HepG2 (cell line): Measurements from ENCODE around the gene TMEM214. TPM values are rescaled to one million over a fixed set of nuclear protein-coding genes. Genes with fewer than 3 reads are reported as not detected.

Experiments
- ATAC-seq: fragments of 200-7000 bp; cut with Tn5 transposase; 3 replicates; pipeline ENCODE4 v1.9.1; 2020; ENCODE audit warnings: mild to moderate bottlenecking, moderate library complexity
- BruUV-seq: library from RNA; stranded (reverse); fragments of 400-500 nt; replicated peaks from 2 replicates; lab custom pipeline; 2021; lab: Mats Ljungman, UMichigan
- CTCF ChIA-PET: fragments of 300-600 bp; formaldehyde crosslinking; extraction: SDS; loops from one replicate; lab custom pipeline; 2021; ENCODE audit warnings: low total read pairs, inconsistent platforms, low intra/inter-chr PET ratio; lab: Yijun Ruan, JAX
- POLR2A ChIA-PET: fragments of 350-600 bp; sonication (Branson Sonifier 250); formaldehyde crosslinking; loops from one replicate; lab custom pipeline; 2020; ENCODE audit warnings: antibody characterized with exemption, inconsistent platforms; lab: Yijun Ruan, JAX
- DNase-seq: peaks from one replicate; pipeline ENCODE4 v3.0.0-alpha.2; 2015; ENCODE audit warnings: low spot score
- FAIRE-seq: peaks from 3 replicates; lab custom pipeline; 2011; peaks lifted over from hg19 to GRCh38; lab: Jason Lieb, UNC
- H2AFZ ChIP-seq: one replicate; pipeline ENCODE4 v1.6.1; 2011; ENCODE audit warnings: low read length, inconsistent platforms
- H3K27ac ChIP-seq: fragments of 300-600 bp; 3 replicates; pipeline ENCODE4 v1.8.0; 2011; ENCODE audit warnings: mixed run types, mild to moderate bottlenecking, mixed read lengths, low read length, inconsistent platforms; ENCODE audit not compliant: insufficient read depth; ENCODE audit errors: extremely low read length
- H3K27me3 ChIP-seq, 2 experiments: fragments of 200-600 bp in 1 of 2; 2 replicates in 1 of 2; 3 replicates in 1 of 2; pipeline versions ENCODE4 v1.6.0 to v1.8.0; 2011; ENCODE audit warnings: low read length in 2 of 2, mild to moderate bottlenecking in 2 of 2, moderate library complexity in 2 of 2, inconsistent platforms in 1 of 2; ENCODE audit not compliant: insufficient read depth in 2 of 2, control insufficient read depth in 1 of 2
- H3K36me3 ChIP-seq, 2 experiments: fragments of 200-600 bp in 1 of 2; replicated peaks in 1 of 2; 2 replicates in 1 of 2; 3 replicates in 1 of 2; pipeline versions ENCODE4 v1.5.1 to v1.8.0; 2011; ENCODE audit warnings: low read length in 2 of 2, inconsistent platforms in 1 of 2; ENCODE audit not compliant: insufficient read depth in 2 of 2, control insufficient read depth in 1 of 2
- H3K4me1 ChIP-seq: 2 replicates; pipeline ENCODE4 v1.5.1; 2012; ENCODE audit warnings: low read length, inconsistent platforms; ENCODE audit not compliant: insufficient read depth
- H3K4me2 ChIP-seq: 2 replicates; pipeline ENCODE4 v1.6.0; 2011; ENCODE audit warnings: low read depth, low read length, inconsistent platforms
- H3K4me3 ChIP-seq, 3 experiments: fragments of 200-600 bp in 1 of 3; sonication (generic), shearing (Covaris generic) in 1 of 3; replicated peaks in 1 of 3; 2 replicates each; pipeline ENCODE4 v1.5.1; 2011 to 2016; ENCODE audit warnings: low read length in 3 of 3, inconsistent platforms in 2 of 3, low read depth in 2 of 3, mild to moderate bottlenecking in 2 of 3, control low read depth in 1 of 3, mixed read lengths in 1 of 3; ENCODE audit not compliant: insufficient read depth in 1 of 3
- H3K79me2 ChIP-seq: one replicate; pipeline ENCODE4 v1.6.1; 2011; ENCODE audit warnings: low read length, inconsistent platforms; ENCODE audit not compliant: insufficient read depth
- H3K9ac ChIP-seq: 2 replicates; pipeline ENCODE4 v1.6.0; 2011; ENCODE audit warnings: mild to moderate bottlenecking, low read depth, low read length, inconsistent platforms; ENCODE audit not compliant: insufficient read depth
- H3K9me3 ChIP-seq: 2 replicates; pipeline ENCODE4 v1.5.1; 2012; ENCODE audit warnings: mild to moderate bottlenecking, low read length
- H4K20me1 ChIP-seq: 2 replicates; pipeline ENCODE4 v1.6.0; 2011; ENCODE audit warnings: inconsistent platforms, mild to moderate bottlenecking, low read length, moderate library complexity; ENCODE audit not compliant: insufficient read depth
- STAG1 ChIP-seq: sonication (generic); formaldehyde crosslinking; IDR thresholded peaks from 2 replicates; pipeline ENCODE4 v1.4.0; 2020; ENCODE audit warnings: missing genetic modification reagents
- XRCC5 ChIP-seq: fragments of 200-400 bp; formaldehyde crosslinking; optimal IDR thresholded peaks from 2 replicates; pipeline ENCODE3; 2017; ENCODE audit warnings: mild to moderate bottlenecking, low read length
- WGBS: methylation state at CpG from one replicate; pipeline ENCODE4 v1.1.6; 2017; ENCODE audit warnings: low lambda C conversion rate; 5-methylcytosine and 5-hydroxymethylcytosine counted together
- in situ Hi-C: cut with HindIII; loops from 2 replicates; pipeline ENCODE4 v1.10.0; 2017; ENCODE audit warnings: low pct_unique_long_range_greater_than_20kb; ENCODE audit not compliant: extremely low pct_ligation_motif_present
- intact Hi-C: fragments of 100-400 bp; cut with micrococcal nuclease; formaldehyde crosslinking; loops from one replicate; pipeline ENCODE4 v1.10.0; 2022; ENCODE audit not compliant: unreplicated experiment
- polyA plus RNA-seq, 8 experiments: library from polyadenylated mRNA; depleted of rRNA in 3 of 8; stranded (reverse) in 7 of 8; unstranded in 1 of 8; fragments of >200 nt; fragmentation: Illumina TruSeq in 4 of 8; extraction: Trizol in 4 of 8; gene quantifications; 2 replicates each; pipeline versions ENCODE4 v1.2.1 to v1.2.3, GENCODE V29; 2011 to 2016; ENCODE audit warnings: low read depth in 4 of 8, missing spikeins in 1 of 8, mixed read lengths in 1 of 8; ENCODE audit not compliant: insufficient read depth in 1 of 8
- total RNA-seq, 5 experiments: library from RNA; depleted of rRNA; stranded (reverse); fragments of >200 nt; fragmentation: Illumina TruSeq; extraction: Trizol; gene quantifications; 2 replicates each; pipeline ENCODE4 v1.2.3, GENCODE V29; 2016; ENCODE audit warnings: low read depth in 1 of 5
- TF ChIP-seq, protein P1 (sequence below): sonication (generic); formaldehyde crosslinking; IDR thresholded peaks from 2 replicates; pipeline ENCODE4 v1.5.0; 2020; ENCODE audit warnings: mild to moderate bottlenecking, missing genetic modification reagents, moderate library complexity
- TF ChIP-seq, protein P2 (sequence below): sonication (generic); formaldehyde crosslinking; IDR thresholded peaks from 2 replicates; pipeline ENCODE4 v1.4.0; 2020; ENCODE audit warnings: missing genetic modification reagents

Gene TMEM214
- total and polyA plus RNA-seq, 2 of the 13 experiments (the other 11 are each of a cell fraction or from before 2014, with no cell fraction given): 58.3 to 132 TPM

- ATAC-seq: peak; percentile 46
- H3K9ac ChIP-seq: no peak overlapping the region
- CTCF ChIA-PET: no interaction called here
Measured at GRCh38 chr2:27024812-27025211, 8.0 kb upstream of the TMEM214 start.

More at GRCh38 chr2:27024812-27025211, 8.0 kb upstream of the TMEM214 start:
- Histone ChIP-seq H3K4me2 (no peak overlapping the region), H4K20me1 (no peaks in the 10 kb centered on the region), H3K27me3 (no peaks in the 10 kb centered on the region), H3K4me3 (no peak overlapping the region), H3K36me3 (peaks cover 3 to 20% of the 10 kb centered on the region in 2 experiments; a peak in 3 of 5 replicates), H3K4me1 (peaks cover 33% of the 10 kb centered on the region)
- DNase-seq (no peak), FAIRE-seq (no peak)
- POLR2A ChIA-PET: no interaction called here
- 82% methylated on average over 5 of the region's 12 CpGs for WGBS
- no TSS peak for BruUV-seq
- TF ChIP-seq XRCC5: no peak
- TF ChIP-seq, protein P1, sequence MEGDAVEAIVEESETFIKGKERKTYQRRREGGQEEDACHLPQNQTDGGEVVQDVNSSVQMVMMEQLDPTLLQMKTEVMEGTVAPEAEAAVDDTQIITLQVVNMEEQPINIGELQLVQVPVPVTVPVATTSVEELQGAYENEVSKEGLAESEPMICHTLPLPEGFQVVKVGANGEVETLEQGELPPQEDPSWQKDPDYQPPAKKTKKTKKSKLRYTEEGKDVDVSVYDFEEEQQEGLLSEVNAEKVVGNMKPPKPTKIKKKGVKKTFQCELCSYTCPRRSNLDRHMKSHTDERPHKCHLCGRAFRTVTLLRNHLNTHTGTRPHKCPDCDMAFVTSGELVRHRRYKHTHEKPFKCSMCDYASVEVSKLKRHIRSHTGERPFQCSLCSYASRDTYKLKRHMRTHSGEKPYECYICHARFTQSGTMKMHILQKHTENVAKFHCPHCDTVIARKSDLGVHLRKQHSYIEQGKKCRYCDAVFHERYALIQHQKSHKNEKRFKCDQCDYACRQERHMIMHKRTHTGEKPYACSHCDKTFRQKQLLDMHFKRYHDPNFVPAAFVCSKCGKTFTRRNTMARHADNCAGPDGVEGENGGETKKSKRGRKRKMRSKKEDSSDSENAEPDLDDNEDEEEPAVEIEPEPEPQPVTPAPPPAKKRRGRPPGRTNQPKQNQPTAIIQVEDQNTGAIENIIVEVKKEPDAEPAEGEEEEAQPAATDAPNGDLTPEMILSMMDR (CRISPR knock-in tag): peak; percentile 17; the same call in 1 of the 2 replicates
- TF ChIP-seq, protein P2, sequence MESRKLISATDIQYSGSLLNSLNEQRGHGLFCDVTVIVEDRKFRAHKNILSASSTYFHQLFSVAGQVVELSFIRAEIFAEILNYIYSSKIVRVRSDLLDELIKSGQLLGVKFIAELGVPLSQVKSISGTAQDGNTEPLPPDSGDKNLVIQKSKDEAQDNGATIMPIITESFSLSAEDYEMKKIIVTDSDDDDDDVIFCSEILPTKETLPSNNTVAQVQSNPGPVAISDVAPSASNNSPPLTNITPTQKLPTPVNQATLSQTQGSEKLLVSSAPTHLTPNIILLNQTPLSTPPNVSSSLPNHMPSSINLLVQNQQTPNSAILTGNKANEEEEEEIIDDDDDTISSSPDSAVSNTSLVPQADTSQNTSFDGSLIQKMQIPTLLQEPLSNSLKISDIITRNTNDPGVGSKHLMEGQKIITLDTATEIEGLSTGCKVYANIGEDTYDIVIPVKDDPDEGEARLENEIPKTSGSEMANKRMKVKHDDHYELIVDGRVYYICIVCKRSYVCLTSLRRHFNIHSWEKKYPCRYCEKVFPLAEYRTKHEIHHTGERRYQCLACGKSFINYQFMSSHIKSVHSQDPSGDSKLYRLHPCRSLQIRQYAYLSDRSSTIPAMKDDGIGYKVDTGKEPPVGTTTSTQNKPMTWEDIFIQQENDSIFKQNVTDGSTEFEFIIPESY (CRISPR knock-in tag): peak; percentile 78
- TF ChIP-seq STAG1 (CRISPR knock-in tag): peak; percentile 32
- TF ChIP-seq, all 625 proteins: peak for 3
- intact Hi-C loops (no loop called here), in situ Hi-C loops (no loop called here)
- H3K9me3 ChIP-seq: no peaks in the 10 kb centered on the region
- no peak overlapping the region for H2AFZ ChIP-seq
- H3K79me2 ChIP-seq: no peaks in the 10 kb centered on the region
- H3K27ac ChIP-seq: no peak overlapping the region
